Activated CD8-positive, alpha-beta memory T cell treated with anti-CD3 and anti-CD28 coated beads, Interleukin-2, amount 10 ng/mL, durations not matched to agents 7 days and 5 days (primary cell): ENCODE measurements around the gene CFAP58. TPM values are rescaled to one million over a fixed set of nuclear protein-coding genes. Genes with fewer than 3 reads are reported as not detected.
A peak's percentile ranks its signal among the peaks of the same experiment; 100 is the strongest.

Experiments used
- ATAC-seq: fragments of 150-1000 bp; cut with Tn5 transposase; one replicate; pipeline ENCODE4 v1.10.0; 2021; ENCODE audit warnings: moderate library complexity
- CTCF ChIA-PET: fragments of 350-600 bp; sonication (Branson Sonifier 250); formaldehyde crosslinking; loops from one replicate; lab custom pipeline; 2021; ENCODE audit warnings: antibody characterized with exemption; lab: Charles Lee
- DNase-seq: peaks from one replicate; pipeline ENCODE4 v3.0.0-alpha.2; 2020
- H3K27ac Mint-ChIP-seq: one replicate; pipeline ENCODE4 v1.8.0; 2021; ENCODE audit warnings: mild to moderate bottlenecking, mixed read lengths
- H3K27me3 Mint-ChIP-seq: one replicate; pipeline ENCODE4 v1.8.0; 2021; ENCODE audit warnings: mixed read lengths
- H3K36me3 Mint-ChIP-seq: one replicate; pipeline ENCODE4 v1.8.0; 2021; ENCODE audit warnings: mild to moderate bottlenecking, mixed read lengths
- H3K4me1 Mint-ChIP-seq: one replicate; pipeline ENCODE4 v1.8.0; 2021; ENCODE audit warnings: mixed read lengths
- H3K4me3 Mint-ChIP-seq: one replicate; pipeline ENCODE4 v1.8.0; 2021; ENCODE audit warnings: mild to moderate bottlenecking, moderate library complexity, mixed read lengths
- H3K9me3 Mint-ChIP-seq: one replicate; pipeline ENCODE4 v1.8.0; 2022; ENCODE audit warnings: low read depth, mixed read lengths
- total RNA-seq, 2 experiments: library from RNA; stranded (reverse); gene quantifications; one replicate each; pipeline ENCODE4 v1.2.3, GENCODE V29; 2021

The CFAP58 gene
- total RNA-seq, 2 experiments from 2014 or later = 0.56 to 0.64 TPM

DNA sequence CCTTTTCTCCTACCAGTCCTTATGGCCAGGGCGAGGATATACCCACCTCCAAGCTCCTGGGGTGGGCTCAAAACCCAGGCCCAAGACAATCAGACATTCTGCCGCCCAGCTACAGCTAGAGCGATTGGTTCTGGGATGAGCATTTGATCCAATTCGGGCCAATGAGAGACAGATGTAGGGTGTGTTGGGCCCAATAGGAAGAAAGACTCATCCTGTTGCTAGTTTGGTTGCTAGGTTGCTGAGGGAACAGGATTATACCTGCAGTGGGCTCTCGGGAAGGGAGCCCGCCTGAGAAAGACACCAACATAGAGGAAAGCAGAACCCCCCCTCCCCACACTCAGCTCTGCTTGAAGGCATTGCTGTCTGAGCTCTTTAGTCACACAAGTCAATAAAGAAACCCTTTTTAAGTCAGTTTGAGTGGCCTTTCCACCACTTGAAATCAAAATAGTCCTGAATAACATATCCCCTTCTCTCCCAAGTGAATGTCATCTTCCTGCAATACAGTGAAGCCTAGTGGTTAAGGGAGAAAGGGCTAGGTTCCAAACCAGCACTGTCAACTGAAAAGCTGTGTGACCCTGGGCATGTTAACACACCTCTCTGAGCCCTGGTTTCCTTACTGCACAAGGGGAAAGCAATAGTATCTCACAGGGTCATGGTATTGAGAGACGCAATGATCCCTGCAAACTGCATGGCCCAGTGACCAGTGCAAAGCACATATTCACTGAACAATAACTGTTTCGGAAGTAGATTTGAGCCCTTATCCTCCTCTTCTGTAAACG is 37.1 kb upstream of the CFAP58 start:
- ATAC-seq (no peak), DNase-seq (no peak)
- Mint-ChIP-seq H3K4me3 (no peak overlapping the region), H3K9me3 (no peaks in the 10 kb centered on the region), H3K4me1 (peaks cover 8% of the 10 kb centered on the region), H3K27ac (no peak overlapping the region), H3K36me3 (peaks cover 20% of the 10 kb centered on the region), H3K27me3 (no peaks in the 10 kb centered on the region)
- CTCF ChIA-PET = interaction anchor here (1.3 to 14.7 kb wide), 3 partner anchors 10 to 33 kb away, joined by 3 to 270 read pairs (median 9); partner anchors contain the start of genes CFAP58 and ITPRIP

DNA sequence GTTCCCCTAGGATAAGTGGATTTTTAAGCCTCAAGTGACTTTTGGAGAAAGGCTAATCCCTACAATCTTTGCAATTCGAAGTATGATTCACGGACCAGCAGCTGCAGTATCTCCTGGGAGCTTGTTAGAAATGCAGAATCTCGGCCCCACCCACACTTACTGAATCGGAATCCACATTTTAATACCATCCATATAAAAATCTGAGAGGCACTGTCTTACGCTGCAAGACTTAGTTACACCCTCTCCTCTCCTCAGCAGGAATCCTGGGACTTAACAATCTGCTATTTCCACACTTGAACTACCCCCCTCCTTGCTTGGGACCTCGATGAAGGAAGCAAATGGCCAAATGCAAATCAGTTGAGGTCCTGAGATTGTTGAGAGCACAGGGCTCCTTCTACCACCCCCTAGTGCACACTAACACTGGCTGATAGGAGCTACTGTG is 36.3 kb upstream of the CFAP58 start:
- Mint-ChIP-seq H3K9me3 (no peaks in the 10 kb centered on the region), H3K27ac (no peak overlapping the region), H3K27me3 (no peaks in the 10 kb centered on the region), H3K4me1 (peaks cover 16% of the 10 kb centered on the region), H3K4me3 (no peak overlapping the region), H3K36me3 (peaks cover 15% of the 10 kb centered on the region)
- CTCF ChIA-PET = interaction anchor here (1.3 to 1.5 kb wide), 2 partner anchors 11 to 33 kb away, joined by 3 to 5 read pairs; no protein-coding TSS in a partner anchor
- ATAC-seq (no peak), DNase-seq (no peak)

DNA sequence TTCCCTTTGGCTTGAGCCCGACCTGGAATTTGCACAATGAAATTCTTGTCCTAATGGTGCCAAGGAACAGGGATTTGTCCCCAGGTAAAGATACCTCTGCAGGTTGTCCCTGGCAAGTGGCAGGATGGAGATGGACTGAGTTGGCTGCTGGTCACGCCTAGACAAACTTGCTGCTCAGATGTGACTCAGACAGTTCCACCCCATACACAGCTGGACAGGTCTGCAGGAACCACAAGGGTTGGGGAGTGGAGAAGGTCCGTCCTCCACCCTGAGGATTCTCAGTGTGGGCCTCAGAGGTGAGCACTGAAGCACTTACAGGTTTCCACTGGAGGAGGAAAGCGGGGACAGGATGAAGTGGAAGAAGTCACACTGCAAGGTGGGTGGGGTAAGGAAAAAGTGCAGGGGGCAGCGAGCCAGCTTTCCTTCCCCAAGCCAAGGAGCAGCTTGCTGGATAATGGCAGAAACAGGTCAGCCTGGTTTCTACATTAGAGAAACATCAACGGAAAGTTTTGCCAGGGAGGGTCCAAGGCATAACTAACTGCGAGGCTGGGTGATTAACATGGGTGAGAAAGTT is 35.8 kb upstream of the CFAP58 start:
- peaks cover 14% of the 10 kb centered on the region for H3K36me3 Mint-ChIP-seq
- H3K9me3 Mint-ChIP-seq = no peaks in the 10 kb centered on the region
- H3K4me3 Mint-ChIP-seq = no peak overlapping the region
- H3K4me1 Mint-ChIP-seq = peaks cover 21% of the 10 kb centered on the region
- CTCF ChIA-PET = interaction anchor here (1.5 kb wide), 1 partner anchor 32 kb away, joined by 5 read pairs; no protein-coding TSS in a partner anchor
- H3K27ac Mint-ChIP-seq = no peak overlapping the region
- H3K27me3 Mint-ChIP-seq = no peaks in the 10 kb centered on the region
- DNase-seq = no peak
- no peak for ATAC-seq

DNA sequence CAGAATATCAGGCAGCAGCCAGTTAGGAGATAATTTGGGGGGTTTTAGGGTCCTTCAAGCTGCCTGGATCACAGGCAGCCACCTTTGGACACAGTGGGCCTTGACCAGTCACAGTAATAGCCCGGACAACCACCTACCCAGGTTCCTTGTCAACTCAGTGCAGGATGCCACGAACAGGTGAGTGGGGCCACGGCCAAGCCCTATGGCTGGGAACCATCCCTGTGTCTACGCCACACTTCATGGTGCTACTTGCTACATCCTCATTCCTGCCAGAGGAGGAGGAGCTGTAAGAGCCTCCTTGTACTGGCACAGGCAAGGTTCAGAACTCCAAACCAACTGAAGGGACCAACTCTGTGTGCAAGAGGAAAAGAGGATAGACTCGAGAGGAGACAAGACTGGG is 35.3 kb upstream of the CFAP58 start:
- ATAC-seq = no peak
- Mint-ChIP-seq H3K27ac (no peak overlapping the region), H3K4me1 (peaks cover 27% of the 10 kb centered on the region), H3K9me3 (no peaks in the 10 kb centered on the region), H3K27me3 (no peaks in the 10 kb centered on the region), H3K36me3 (peaks cover 10% of the 10 kb centered on the region), H3K4me3 (no peak overlapping the region)
- no peak for DNase-seq
- CTCF ChIA-PET = interaction anchor here (1.5 kb wide), 1 partner anchor 32 kb away, joined by 5 read pairs; no protein-coding TSS in a partner anchor

DNA sequence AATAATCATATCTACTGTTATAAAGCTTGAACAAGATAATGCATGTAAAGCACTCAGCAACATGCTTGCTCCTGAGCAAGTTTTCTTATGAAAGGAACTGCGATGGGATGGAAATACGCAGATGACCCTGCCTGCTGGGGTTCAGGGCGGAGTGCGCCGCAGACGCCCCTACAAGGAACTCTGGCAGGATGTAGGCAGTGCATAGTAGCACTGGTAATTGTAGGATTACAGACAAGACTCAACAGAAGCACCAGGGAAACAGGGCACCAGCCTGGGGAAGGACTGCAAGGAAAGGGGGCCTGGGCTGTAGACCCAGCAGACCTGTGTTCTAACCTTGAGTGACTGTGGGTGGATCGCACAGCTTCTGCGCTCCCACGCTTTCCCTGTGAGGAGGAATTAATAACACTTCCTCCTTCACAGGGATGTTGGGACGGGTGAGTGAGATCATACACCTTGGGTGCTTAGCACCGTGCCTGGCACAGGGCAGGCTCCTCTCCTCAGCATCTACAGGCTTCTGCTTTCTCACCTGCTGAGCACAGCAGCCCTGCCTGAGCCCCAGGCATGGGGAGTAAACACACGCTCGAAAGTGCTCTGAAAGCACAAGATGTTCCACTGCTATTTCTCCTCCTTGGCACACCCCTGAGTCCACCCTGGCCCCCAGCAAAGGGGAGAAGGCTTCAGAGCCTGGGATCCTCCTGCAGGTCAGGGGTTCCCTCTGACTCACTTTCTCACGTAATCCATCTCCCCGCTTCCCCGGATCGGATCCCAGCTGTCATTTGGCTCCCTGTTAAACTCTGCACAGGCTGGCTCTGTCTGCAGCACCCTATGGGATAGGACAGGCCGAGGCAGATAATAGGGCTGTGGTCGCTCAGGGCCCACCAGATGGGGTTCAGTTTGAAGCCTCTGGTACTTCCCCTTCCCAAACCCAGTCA is 34.6 kb upstream of the CFAP58 start:
- no peak overlapping the region for H3K4me3 Mint-ChIP-seq
- H3K27ac Mint-ChIP-seq = no peak overlapping the region
- CTCF ChIA-PET = interaction anchor here (1.5 kb wide), 1 partner anchor 31 kb away, joined by 5 read pairs; no protein-coding TSS in a partner anchor
- H3K9me3 Mint-ChIP-seq = no peaks in the 10 kb centered on the region
- H3K27me3 Mint-ChIP-seq = no peaks in the 10 kb centered on the region
- DNase-seq (no peak), ATAC-seq (no peak)
- peaks cover 3% of the 10 kb centered on the region for H3K36me3 Mint-ChIP-seq
- peaks cover 34% of the 10 kb centered on the region for H3K4me1 Mint-ChIP-seq

DNA sequence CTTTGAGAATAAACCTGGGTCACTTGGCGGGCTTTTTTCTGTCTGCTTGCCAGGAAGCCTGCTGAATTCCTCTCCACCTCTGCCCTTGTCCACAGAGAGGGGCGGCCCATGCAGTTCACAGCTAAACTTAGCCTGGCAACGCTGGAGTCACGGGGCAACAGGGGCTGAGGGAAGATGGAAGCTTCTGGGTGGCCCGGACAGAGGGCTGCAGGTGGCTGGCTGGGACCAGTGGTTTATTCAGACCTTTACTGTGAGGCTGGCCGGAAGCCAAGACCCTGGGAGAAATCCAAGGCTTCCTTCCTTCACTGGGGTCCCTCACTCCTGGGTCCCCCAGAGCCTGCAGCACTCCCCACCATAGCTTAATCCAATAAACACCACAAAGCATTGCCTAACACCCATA is 32.4 kb upstream of the CFAP58 start:
- no peaks in the 10 kb centered on the region for H3K27me3 Mint-ChIP-seq
- peaks cover 55% of the 10 kb centered on the region for H3K4me1 Mint-ChIP-seq
- no peak overlapping the region for H3K4me3 Mint-ChIP-seq
- H3K36me3 Mint-ChIP-seq = peaks cover 4% of the 10 kb centered on the region
- ATAC-seq (no peak), DNase-seq (no peak)
- H3K9me3 Mint-ChIP-seq = no peaks in the 10 kb centered on the region
- CTCF ChIA-PET = interaction anchor here (1.0 to 4.8 kb wide), 11 partner anchors 10 to 47 kb away, joined by 3 to 35 read pairs (median 5); partner anchors contain the start of gene ITPRIP
- H3K27ac Mint-ChIP-seq = peak overlapping the region; percentile 84

DNA sequence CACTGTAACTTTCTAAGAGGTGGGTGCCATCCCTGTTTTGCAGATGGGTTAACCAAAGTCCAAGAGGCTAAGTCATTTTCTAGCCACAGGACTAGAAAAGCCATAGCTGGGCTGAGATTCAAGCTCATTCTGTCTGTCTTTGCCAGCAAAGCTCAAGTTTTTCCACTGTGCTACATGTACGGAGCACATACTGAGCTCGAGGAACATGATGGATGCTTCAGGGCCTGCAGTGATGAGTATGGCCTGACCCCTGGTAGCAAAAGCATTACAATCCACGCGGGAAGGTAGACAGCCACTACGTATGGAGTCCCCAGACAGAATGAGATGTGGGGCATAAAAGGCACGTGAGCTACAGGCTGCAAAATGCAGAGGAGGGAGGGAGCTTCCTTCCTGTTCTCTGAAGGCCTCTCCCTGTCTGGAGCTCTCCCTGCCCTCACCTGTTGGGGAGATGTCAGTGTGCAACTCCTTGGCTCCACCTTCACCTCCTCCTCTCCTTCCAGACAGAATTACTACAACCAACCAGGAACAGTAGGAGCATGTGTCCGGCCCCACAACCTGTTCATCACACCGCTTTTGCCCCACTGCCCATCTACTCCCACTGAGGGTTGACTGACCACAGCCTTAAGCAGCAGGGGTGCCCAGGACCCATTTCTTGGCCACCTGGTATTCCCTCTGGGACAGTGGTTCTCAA is 31.8 kb upstream of the CFAP58 start:
- no peaks in the 10 kb centered on the region for H3K27me3 Mint-ChIP-seq
- H3K9me3 Mint-ChIP-seq = no peaks in the 10 kb centered on the region
- peak overlapping the region; percentile 45 for H3K4me3 Mint-ChIP-seq
- CTCF ChIA-PET = interaction anchor here (0.9 to 4.8 kb wide), 13 partner anchors 11 to 48 kb away, joined by 3 to 35 read pairs (median 5); partner anchors contain the start of genes CFAP58 and ITPRIP
- no peak for ATAC-seq
- H3K4me1 Mint-ChIP-seq = peaks cover 61% of the 10 kb centered on the region
- DNase-seq = no peak
- peaks cover 7% of the 10 kb centered on the region for H3K36me3 Mint-ChIP-seq
- peak overlapping the region; percentile 84 for H3K27ac Mint-ChIP-seq

DNA sequence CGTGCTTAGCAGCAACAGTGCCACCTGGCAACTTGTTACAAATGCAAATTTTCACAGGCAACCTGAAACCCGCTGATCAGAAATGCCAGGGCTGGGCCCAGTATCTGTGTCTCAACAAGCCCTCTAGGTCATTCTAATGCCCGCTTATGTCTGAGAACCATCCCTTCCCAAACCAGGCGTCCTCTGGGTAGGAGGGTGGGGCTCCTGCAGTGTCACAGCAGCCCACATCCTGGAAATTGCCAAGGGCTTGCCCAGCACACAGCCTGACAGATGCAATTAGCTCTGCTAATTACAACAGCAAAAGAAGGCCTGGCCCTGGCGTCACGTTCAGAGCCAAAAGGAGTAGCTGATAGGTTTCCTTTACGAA is 31.2 kb upstream of the CFAP58 start:
- H3K27ac Mint-ChIP-seq = peak overlapping the region; percentile 84
- ATAC-seq = peak; percentile 69
- no peaks in the 10 kb centered on the region for H3K9me3 Mint-ChIP-seq
- H3K4me3 Mint-ChIP-seq = peak overlapping the region; percentile 45
- H3K36me3 Mint-ChIP-seq = peaks cover 7% of the 10 kb centered on the region
- peaks cover 66% of the 10 kb centered on the region for H3K4me1 Mint-ChIP-seq
- no peaks in the 10 kb centered on the region for H3K27me3 Mint-ChIP-seq
- CTCF ChIA-PET = interaction anchor here (0.7 to 4.8 kb wide), 13 partner anchors 12 to 48 kb away, joined by 3 to 35 read pairs (median 5); partner anchors contain the start of genes CFAP58 and ITPRIP
- DNase-seq = peak; percentile 74

DNA sequence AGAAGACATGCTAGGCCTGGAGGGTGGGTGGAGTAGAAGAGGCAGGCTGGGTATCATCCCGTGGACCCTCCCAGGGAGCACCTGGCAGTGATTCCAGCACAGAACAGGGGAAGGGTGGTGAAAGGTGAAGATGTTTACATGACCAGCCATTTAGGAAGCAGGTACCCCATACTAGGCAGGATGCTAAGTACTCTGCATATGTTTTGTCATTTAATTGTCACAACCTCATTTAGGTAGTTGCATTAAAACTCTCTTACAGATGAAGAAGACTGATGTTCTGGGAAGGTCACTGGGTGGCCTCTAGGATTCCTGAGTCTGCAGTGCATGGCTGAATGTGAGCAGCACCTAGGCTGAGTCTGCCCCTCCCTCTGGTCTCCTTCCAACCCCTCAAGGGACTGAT is 30.5 kb upstream of the CFAP58 start:
- CTCF ChIA-PET = interaction anchor here (0.7 to 4.8 kb wide), 8 partner anchors 14 to 31 kb away, joined by 3 to 35 read pairs (median 8); partner anchors contain the start of genes CFAP58 and ITPRIP
- H3K4me3 Mint-ChIP-seq = peak overlapping the region; percentile 19
- peak overlapping the region; percentile 84 for H3K27ac Mint-ChIP-seq

DNA sequence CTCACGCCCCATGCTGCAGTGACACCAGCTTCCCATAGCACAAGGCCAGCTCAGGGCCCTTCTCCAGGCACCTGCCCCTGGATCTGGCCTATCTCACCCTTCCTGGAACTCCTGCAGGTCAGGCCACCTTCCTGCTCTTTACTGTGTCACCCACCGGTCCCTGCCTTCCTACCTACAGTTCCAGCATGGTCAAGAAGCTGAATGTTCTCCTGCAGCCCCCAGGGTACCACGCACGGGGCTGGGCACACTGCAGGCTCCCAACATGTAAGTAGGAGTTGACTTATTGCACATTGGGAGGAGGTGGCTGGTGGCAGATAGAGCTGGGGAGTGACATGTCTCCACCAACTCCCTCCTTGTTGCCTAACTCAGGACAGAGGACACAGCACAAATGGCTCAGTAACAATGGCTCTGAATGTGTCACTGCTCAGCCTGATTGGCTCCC is 29.9 kb upstream of the CFAP58 start:
- peak overlapping the region; percentile 84 for H3K27ac Mint-ChIP-seq
- CTCF ChIA-PET = interaction anchor here (3.6 to 4.8 kb wide), 2 partner anchors 19 to 27 kb away, joined by 13 to 35 read pairs; no protein-coding TSS in a partner anchor
- ATAC-seq (no peak), DNase-seq (no peak)
- no peak overlapping the region for H3K4me3 Mint-ChIP-seq
- peaks cover 7% of the 10 kb centered on the region for H3K36me3 Mint-ChIP-seq
- no peaks in the 10 kb centered on the region for H3K27me3 Mint-ChIP-seq
- no peaks in the 10 kb centered on the region for H3K9me3 Mint-ChIP-seq
- H3K4me1 Mint-ChIP-seq = peaks cover 78% of the 10 kb centered on the region

More for the DNA sequence above, 30.5 kb upstream of the CFAP58 start:
- Mint-ChIP-seq H3K36me3 (peaks cover 7% of the 10 kb centered on the region), H3K27me3 (no peaks in the 10 kb centered on the region), H3K9me3 (no peaks in the 10 kb centered on the region), H3K4me1 (peaks cover 71% of the 10 kb centered on the region)
- ATAC-seq (no peak), DNase-seq (no peak)

DNA sequence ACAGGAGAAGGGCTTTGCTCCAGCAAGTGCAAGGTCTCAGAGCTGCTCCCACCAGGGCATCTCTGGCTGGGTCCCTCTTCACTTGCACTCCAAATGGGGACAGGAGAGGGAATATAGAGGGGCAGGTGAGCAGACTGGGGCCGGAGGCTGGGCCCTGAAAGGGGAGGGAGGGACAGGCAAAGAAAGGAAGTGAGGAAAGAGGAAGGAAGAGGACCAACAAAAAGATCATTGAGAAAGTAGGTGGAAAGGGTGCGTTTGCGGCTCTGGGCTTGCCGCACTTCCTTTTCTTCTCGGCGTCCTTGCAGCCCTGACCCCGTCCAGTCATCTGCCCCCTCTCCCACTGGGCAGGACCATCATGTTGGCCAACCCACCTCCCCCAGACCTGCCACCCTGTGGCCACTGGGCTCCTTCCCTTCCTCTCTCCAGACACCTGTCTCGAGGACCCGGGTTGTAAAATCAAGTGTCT is 29.4 kb upstream of the CFAP58 start:
- H3K27ac Mint-ChIP-seq = peak overlapping the region; percentile 84
- H3K27me3 Mint-ChIP-seq = no peaks in the 10 kb centered on the region
- ATAC-seq (no peak), DNase-seq (no peak)
- no peak overlapping the region for H3K4me3 Mint-ChIP-seq
- H3K9me3 Mint-ChIP-seq = no peaks in the 10 kb centered on the region
- H3K4me1 Mint-ChIP-seq = peaks cover 83% of the 10 kb centered on the region
- peaks cover 7% of the 10 kb centered on the region for H3K36me3 Mint-ChIP-seq
- CTCF ChIA-PET = interaction anchor here (1.2 to 4.8 kb wide), 4 partner anchors 19 to 32 kb away, joined by 5 to 35 read pairs (median 12); no protein-coding TSS in a partner anchor

DNA sequence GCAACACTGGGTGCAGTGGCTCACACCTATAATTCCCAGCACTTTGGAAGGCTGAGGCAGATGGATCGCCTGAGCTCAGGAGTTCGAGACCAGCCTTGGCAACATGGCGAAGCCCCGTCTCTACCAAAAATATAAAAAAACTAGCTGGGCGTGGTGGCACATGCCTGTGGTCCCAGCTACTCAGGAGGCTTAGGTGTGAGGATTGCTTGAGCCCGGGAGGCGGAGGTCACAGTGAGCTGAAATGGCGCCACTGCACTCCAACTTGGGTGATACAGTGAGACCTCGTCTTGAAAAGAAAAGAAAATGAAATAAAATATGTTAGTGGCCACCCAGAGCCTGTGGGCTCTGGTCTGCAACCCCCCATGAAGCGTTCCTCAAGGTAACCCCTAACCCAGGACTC is 28.7 kb upstream of the CFAP58 start:
- peaks cover 7% of the 10 kb centered on the region for H3K36me3 Mint-ChIP-seq
- no peaks in the 10 kb centered on the region for H3K9me3 Mint-ChIP-seq
- peak overlapping the region; percentile 84 for H3K27ac Mint-ChIP-seq
- H3K4me1 Mint-ChIP-seq = peaks cover 89% of the 10 kb centered on the region
- DNase-seq = no peak
- no peaks in the 10 kb centered on the region for H3K27me3 Mint-ChIP-seq
- no peak overlapping the region for H3K4me3 Mint-ChIP-seq
- ATAC-seq = no peak
- CTCF ChIA-PET = interaction anchor here (1.2 to 4.8 kb wide), 3 partner anchors 20 to 33 kb away, joined by 5 to 35 read pairs (median 11); no protein-coding TSS in a partner anchor
